GM21423 (cell line): Measurements from ENCODE around the gene DENND1B.

Experiments
- ATAC-seq: cut with Tn5 transposase; IDR thresholded peaks from one replicate; pipeline ENCODE4 v1.9.1; 2021; ENCODE audit warnings: mild to moderate bottlenecking, moderate library complexity; ENCODE audit not compliant: unreplicated experiment

Gene DENND1B

GRCh38 chr1:197480446-197480845 lies 294.8 kb downstream of the DENND1B start:
- ATAC-seq: no peak

- ATAC-seq: no peak
Observed at GRCh38 chr1:197472141-197472540, 303.1 kb downstream of the DENND1B start.

GRCh38 chr1:197471248-197471985 lies 303.9 kb downstream of the DENND1B start:
- ATAC-seq: no peak

- ATAC-seq: no peak
Observed at GRCh38 chr1:197470330-197470729, 304.9 kb downstream of the DENND1B start.

- no peak for ATAC-seq
Observed at GRCh38 chr1:197469620-197470210, 305.6 kb downstream of the DENND1B start.

GRCh38 chr1:197468543-197469175 lies 306.6 kb downstream of the DENND1B start:
- no peak for ATAC-seq

GRCh38 chr1:197467881-197468280 lies 307.4 kb downstream of the DENND1B start:
- ATAC-seq: no peak

GRCh38 chr1:197466813-197467212 lies 308.5 kb downstream of the DENND1B start:
- no peak for ATAC-seq

- no peak for ATAC-seq
Observed at GRCh38 chr1:197465528-197466327, 309.6 kb downstream of the DENND1B start.

- no peak for ATAC-seq
Observed at GRCh38 chr1:197464044-197464443, 311.2 kb downstream of the DENND1B start.

GRCh38 chr1:197463142-197463541 lies 312.1 kb downstream of the DENND1B start:
- ATAC-seq: no peak

GRCh38 chr1:197462539-197462938 lies 312.7 kb downstream of the DENND1B start:
- ATAC-seq: no peak
